ENCODE measurements around the gene FOCAD.

FOCAD gene

GRCh38 chr9:20788526-20789451, 104.7 kb downstream of the FOCAD start:
- Histone ChIP-seq H3K36me3 (no peaks in the 10 kb centered on the region; the same call in 1 of the 2 replicates), H3K4me3 (ENCODE audit: low read depth, low read length) (no peak overlapping the region), H3K4me1 (peaks cover 21% of the 10 kb centered on the region), H3K9me3 (no peaks in the 10 kb centered on the region), H3K27me3 (no peaks in the 10 kb centered on the region)
- no peak for TF ChIP-seq CTCF (IDR thresholded peaks at IDR 0.05; ENCODE audit: low read depth, low read length)
- peak; percentile 59 for DNase-seq

DNA sequence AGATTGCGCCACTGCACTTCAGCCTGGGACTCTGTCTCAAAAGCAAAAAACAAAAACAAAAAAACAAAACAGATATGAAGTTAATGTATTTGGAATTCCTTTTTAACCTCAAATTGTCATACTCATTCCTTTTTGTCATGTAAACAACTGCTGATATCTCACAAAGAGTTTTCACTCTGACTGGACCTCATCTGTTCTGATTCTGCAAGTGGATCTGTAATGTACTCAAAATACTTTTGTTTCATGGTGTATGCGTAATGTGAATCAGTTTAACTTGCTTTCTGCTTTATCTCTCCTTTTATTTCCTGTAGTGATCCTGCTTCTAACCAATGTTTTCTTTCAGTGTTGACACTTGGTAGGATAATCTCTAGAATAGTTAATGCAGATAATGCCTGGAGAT, 106.7 kb downstream of the FOCAD start:
- H3K4me3 ChIP-seq (ENCODE audit: low read depth, low read length): no peak overlapping the region
- no peak for TF ChIP-seq CTCF (IDR thresholded peaks at IDR 0.05; ENCODE audit: low read depth, low read length)
- no peaks in the 10 kb centered on the region for H3K27me3 ChIP-seq
- peaks cover 21% of the 10 kb centered on the region for H3K4me1 ChIP-seq
- H3K36me3 ChIP-seq: no peaks in the 10 kb centered on the region; the same call in 1 of the 2 replicates
- no peaks in the 10 kb centered on the region for H3K9me3 ChIP-seq
- DNase-seq: no peak

DNA sequence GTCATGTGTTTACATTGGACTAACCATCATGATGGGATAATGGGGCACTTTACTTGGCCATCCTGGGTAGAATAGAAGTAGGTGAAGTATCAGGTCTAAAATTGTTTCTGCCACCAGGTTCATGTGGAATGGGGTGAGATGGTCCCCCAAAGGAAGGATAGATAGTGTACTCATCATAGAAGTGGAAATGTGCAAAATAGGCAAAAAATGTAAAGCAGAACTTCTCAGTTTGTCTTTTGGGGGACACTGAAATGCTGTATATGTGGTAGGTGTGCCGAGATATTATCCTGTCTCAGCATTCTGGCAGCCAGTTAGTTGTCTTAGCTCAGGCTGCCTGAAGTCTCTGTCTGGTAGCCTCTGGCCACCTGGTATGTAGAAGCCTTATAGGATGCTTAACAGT, 107.6 kb downstream of the FOCAD start:
- H3K4me1 ChIP-seq: peaks cover 19% of the 10 kb centered on the region
- no peaks in the 10 kb centered on the region for H3K9me3 ChIP-seq
- H3K27me3 ChIP-seq: no peaks in the 10 kb centered on the region
- TF ChIP-seq CTCF (IDR thresholded peaks at IDR 0.05; ENCODE audit: low read depth, low read length): no peak
- no peak for DNase-seq
- H3K4me3 ChIP-seq (ENCODE audit: low read depth, low read length): no peak overlapping the region
- no peaks in the 10 kb centered on the region for H3K36me3 ChIP-seq

GRCh38 chr9:20804489-20805250, 120.6 kb downstream of the FOCAD start:
- Histone ChIP-seq H3K27me3 (no peaks in the 10 kb centered on the region), H3K36me3 (no peaks in the 10 kb centered on the region), H3K4me1 (no peaks in the 10 kb centered on the region), H3K4me3 (ENCODE audit: low read depth, low read length) (no peak overlapping the region), H3K9me3 (no peaks in the 10 kb centered on the region)
- no peak for DNase-seq
- no peak for TF ChIP-seq CTCF (IDR thresholded peaks at IDR 0.05; ENCODE audit: low read depth, low read length)

- H3K36me3 ChIP-seq: no peaks in the 10 kb centered on the region
- no peaks in the 10 kb centered on the region for H3K9me3 ChIP-seq
- no peaks in the 10 kb centered on the region for H3K27me3 ChIP-seq
- no peak for DNase-seq
- H3K4me3 ChIP-seq (ENCODE audit: low read depth, low read length): no peak overlapping the region
- no peaks in the 10 kb centered on the region for H3K4me1 ChIP-seq
- no peak for TF ChIP-seq CTCF (IDR thresholded peaks at IDR 0.05; ENCODE audit: low read depth, low read length)
Measured at GRCh38 chr9:20805766-20806165, 121.7 kb downstream of the FOCAD start.
